ENCODE measurements around the gene SLC9A8. TPM values are rescaled to one million over a fixed set of nuclear protein-coding genes. Genes with fewer than 3 reads are reported as not detected.

The SLC9A8 gene
- polyA plus RNA-seq, 4 donors = 3.5 to 11.8 (median 6.1) TPM

DNA sequence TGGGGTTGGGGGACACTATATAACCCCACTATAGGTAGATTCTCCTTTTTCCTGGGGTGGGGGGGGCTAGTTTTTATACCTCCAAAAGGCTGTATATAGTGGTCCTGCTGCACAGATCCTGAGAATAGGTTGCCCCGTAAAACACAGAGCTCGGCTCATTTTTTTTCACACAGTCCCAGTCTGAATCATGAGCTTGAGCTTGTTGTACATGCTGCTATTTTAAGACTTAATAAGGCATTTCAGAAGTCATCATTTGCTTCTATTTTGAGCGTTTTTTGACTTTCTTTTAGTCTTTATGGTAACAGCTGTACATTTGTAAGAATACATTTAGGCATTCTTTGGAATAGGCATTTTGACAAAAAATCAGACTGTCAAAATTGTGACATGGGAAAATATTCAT is 30.5 kb downstream of the SLC9A8 start:
- H3K27me3 ChIP-seq (ENCODE audit: control insufficient read depth in 3 of 3, insufficient read depth in 3 of 3, low read length in 3 of 3) = no peaks in the 10 kb centered on the region
- DNase-seq (no peak), FAIRE-seq (no peak)
- H3K9me3 ChIP-seq (ENCODE audit: control insufficient read depth in 2 of 2, insufficient read depth in 1 of 2, low read depth in 1 of 2, low read length in 1 of 2) = peaks cover 0 to 8% of the 10 kb centered on the region in 2 donors
- no peak overlapping the region for H3K4me3 ChIP-seq (ENCODE audit: low read depth in 1 of 3, low read length in 3 of 3)
- H3K27ac ChIP-seq (ENCODE audit: low read depth in 1 of 3, low read length in 2 of 3) = peak overlapping the region in 1 of 3 donors; percentile 76
- WGBS, 3 donors = 54 to 66% (median 64%) methylated on average over 3 of the region's 3 CpGs
- peaks cover 0 to 27% (median 0%) of the 10 kb centered on the region in 3 donors for H3K4me1 ChIP-seq (ENCODE audit: control insufficient read depth in 3 of 3, insufficient read depth in 2 of 3, low read depth in 1 of 3, low read length in 2 of 3)
- peaks cover 0 to 25% (median 5%) of the 10 kb centered on the region in 3 donors for H3K36me3 ChIP-seq (ENCODE audit: control insufficient read depth in 3 of 3, insufficient read depth in 2 of 3, low read depth in 1 of 3, low read length in 3 of 3)

DNA sequence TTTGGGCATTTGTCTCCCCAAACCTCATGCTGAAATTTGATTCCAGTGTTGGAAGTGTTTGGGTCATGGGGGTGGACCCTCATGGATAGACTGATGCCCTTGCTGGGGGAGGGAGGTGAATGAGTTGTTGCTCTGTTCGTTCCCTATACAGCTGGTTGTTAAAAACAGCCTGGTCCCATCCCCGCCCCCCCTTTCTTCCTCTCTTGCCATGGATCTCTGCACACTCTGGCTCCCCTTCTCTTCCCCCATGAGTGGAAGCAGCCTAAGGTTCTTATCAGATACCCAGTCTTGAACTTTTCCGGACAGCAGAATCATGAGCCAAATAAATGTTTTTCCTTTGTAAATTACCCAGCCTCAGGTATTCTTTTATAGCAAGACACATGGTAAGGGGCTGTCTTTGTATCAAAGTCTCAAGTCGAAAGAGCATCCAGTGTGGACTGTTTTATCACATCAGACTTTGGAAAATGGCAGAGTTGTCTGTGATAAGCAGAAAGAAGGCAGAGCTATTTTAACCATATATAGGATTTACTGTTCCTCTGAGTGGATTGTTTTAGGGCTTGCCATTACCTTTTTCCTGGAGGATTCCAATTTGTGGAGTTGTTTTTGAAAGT is 31.2 kb downstream of the SLC9A8 start:
- H3K4me3 ChIP-seq (ENCODE audit: low read depth in 1 of 3, low read length in 3 of 3) = no peak overlapping the region
- H3K9me3 ChIP-seq (ENCODE audit: control insufficient read depth in 2 of 2, insufficient read depth in 1 of 2, low read depth in 1 of 2, low read length in 1 of 2) = peaks cover 0 to 8% of the 10 kb centered on the region in 2 donors
- no peaks in the 10 kb centered on the region for H3K27me3 ChIP-seq (ENCODE audit: control insufficient read depth in 3 of 3, insufficient read depth in 3 of 3, low read length in 3 of 3)
- peaks cover 3 to 30% (median 5%) of the 10 kb centered on the region in 3 donors for H3K36me3 ChIP-seq (ENCODE audit: control insufficient read depth in 3 of 3, insufficient read depth in 2 of 3, low read depth in 1 of 3, low read length in 3 of 3)
- peaks cover 0 to 27% (median 0%) of the 10 kb centered on the region in 3 donors for H3K4me1 ChIP-seq (ENCODE audit: control insufficient read depth in 3 of 3, insufficient read depth in 2 of 3, low read depth in 1 of 3, low read length in 2 of 3)
- FAIRE-seq = no peak
- 41 to 56% (median 50%) methylated on average over 4 of the region's 4 CpGs for WGBS, 3 donors
- H3K27ac ChIP-seq (ENCODE audit: low read depth in 1 of 3, low read length in 2 of 3) = peak overlapping the region in 1 of 3 donors; percentile 76
- DNase-seq = peak; percentile 79

DNA sequence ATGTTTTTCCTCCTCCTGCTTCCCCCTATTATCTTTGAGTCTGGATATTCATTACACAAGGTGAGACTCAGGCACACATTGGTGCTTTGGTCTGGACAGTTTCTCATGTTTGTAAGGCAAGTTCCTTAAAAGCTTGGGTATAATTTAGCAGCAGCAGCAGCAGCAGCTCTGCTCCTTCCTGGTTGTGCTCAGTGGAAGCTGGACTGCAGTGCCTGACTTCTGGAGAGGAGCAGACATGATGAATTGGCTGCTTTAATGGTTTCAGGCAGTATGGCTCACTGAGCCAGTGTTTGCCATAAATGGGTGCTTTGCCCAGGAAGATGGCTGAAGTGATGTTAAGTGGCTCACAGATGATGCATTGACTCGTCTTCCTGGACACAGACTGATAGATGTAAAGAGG is 32.4 kb downstream of the SLC9A8 start:
- Histone ChIP-seq H3K9me3 (ENCODE audit: control insufficient read depth in 2 of 2, insufficient read depth in 1 of 2, low read depth in 1 of 2, low read length in 1 of 2) (peaks cover 0 to 8% of the 10 kb centered on the region in 2 donors), H3K4me1 (ENCODE audit: control insufficient read depth in 3 of 3, insufficient read depth in 2 of 3, low read depth in 1 of 3, low read length in 2 of 3) (peaks cover 0 to 27% (median 0%) of the 10 kb centered on the region in 3 donors), H3K27me3 (ENCODE audit: control insufficient read depth in 3 of 3, insufficient read depth in 3 of 3, low read length in 3 of 3) (no peaks in the 10 kb centered on the region), H3K4me3 (ENCODE audit: low read depth in 1 of 3, low read length in 3 of 3) (no peak overlapping the region), H3K27ac (ENCODE audit: low read depth in 1 of 3, low read length in 2 of 3) (peak overlapping the region in 1 of 3 donors; percentile 76), H3K36me3 (ENCODE audit: control insufficient read depth in 3 of 3, insufficient read depth in 2 of 3, low read depth in 1 of 3, low read length in 3 of 3) (peaks cover 4 to 38% (median 8%) of the 10 kb centered on the region in 3 donors)
- WGBS, 3 donors = 73 to 89% (median 85%) methylated on average over 1 of the region's 1 CpG
- DNase-seq (peak in 1 of 2 donors; percentile 19), FAIRE-seq (no peak)

DNA sequence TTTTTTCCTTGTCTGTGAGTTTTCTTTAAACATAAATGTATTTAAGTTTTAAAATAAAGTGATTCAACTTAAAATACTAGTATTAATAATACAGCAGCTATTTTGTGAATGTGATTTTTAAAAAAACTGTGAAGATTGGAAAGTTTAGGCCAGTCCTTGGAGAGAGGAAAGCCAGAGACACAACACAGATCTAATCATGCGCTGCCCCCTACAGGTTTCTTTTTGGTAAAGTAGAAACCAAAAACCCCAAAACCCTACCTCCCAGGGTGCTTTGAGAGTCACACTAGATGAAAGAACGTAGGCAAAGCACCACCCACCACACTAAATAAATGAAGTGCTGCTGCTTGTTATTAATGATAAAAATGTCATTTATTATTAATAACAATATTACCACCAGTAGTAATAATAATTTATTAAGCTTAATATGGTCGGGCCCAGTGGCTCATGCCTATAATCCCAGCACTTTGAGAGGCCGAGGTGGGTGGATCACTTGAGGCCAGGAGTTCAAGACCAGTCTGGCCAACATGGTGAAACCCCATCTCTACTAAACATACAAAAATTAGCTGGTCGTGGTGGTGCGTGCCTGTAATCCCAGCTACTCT is 33.7 kb downstream of the SLC9A8 start:
- peaks cover 7 to 34% (median 8%) of the 10 kb centered on the region in 3 donors for H3K36me3 ChIP-seq (ENCODE audit: control insufficient read depth in 3 of 3, insufficient read depth in 2 of 3, low read depth in 1 of 3, low read length in 3 of 3)
- no peak overlapping the region for H3K27ac ChIP-seq (ENCODE audit: low read depth in 1 of 3, low read length in 2 of 3)
- H3K4me3 ChIP-seq (ENCODE audit: low read depth in 1 of 3, low read length in 3 of 3) = no peak overlapping the region
- no peaks in the 10 kb centered on the region for H3K27me3 ChIP-seq (ENCODE audit: control insufficient read depth in 3 of 3, insufficient read depth in 3 of 3, low read length in 3 of 3)
- 66 to 72% (median 67%) methylated on average over 6 of the region's 6 CpGs for WGBS, 3 donors
- peaks cover 0 to 27% (median 0%) of the 10 kb centered on the region in 3 donors for H3K4me1 ChIP-seq (ENCODE audit: control insufficient read depth in 3 of 3, insufficient read depth in 2 of 3, low read depth in 1 of 3, low read length in 2 of 3)
- FAIRE-seq (no peak), DNase-seq (peak; percentile 65 to 75)
- H3K9me3 ChIP-seq (ENCODE audit: control insufficient read depth in 2 of 2, insufficient read depth in 1 of 2, low read depth in 1 of 2, low read length in 1 of 2) = peaks cover 0 to 8% of the 10 kb centered on the region in 2 donors

DNA sequence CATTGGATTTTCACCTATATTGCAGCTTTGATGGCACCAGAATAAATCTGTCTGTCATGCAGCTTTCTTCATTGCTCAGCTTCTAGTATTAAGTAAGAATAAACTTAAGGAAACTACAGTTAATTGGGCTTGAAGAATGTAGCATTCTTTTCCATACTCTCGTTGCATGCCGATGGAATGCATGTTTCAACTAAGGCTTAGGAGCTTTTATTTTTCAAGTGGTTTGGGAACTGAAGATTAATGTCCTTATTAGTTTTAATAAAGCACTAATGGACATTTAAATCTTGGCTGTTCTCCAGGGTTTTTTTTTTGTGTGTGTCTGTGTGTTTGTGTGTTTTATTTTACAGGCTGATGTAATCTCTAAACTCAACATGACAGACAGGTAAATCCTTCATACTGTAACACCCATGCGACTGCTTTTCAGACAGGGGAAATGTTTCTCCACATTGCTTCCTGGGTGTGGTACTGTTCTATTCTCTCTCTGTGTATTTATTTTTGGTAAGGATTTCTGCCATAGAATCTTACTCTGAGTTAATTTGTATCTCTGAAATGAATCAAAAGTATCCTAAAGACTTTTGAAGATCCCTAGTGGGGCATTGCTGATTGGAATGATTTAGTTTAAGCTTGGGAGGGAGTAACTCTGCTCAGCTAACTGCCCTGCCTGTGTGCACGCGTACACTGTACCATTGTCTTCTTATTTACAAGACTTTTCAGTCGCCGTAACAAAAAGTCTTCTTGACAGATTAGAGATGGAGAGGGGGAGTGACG is 38.0 kb downstream of the SLC9A8 start:
- 69 to 89% (median 80%) methylated on average over 8 of the region's 8 CpGs for WGBS, 3 donors
- H3K27me3 ChIP-seq (ENCODE audit: control insufficient read depth in 3 of 3, insufficient read depth in 3 of 3, low read length in 3 of 3) = no peaks in the 10 kb centered on the region
- no peak overlapping the region for H3K27ac ChIP-seq (ENCODE audit: low read depth in 1 of 3, low read length in 2 of 3)
- H3K4me1 ChIP-seq (ENCODE audit: control insufficient read depth in 3 of 3, insufficient read depth in 2 of 3, low read depth in 1 of 3, low read length in 2 of 3) = peaks cover 0 to 8% (median 0%) of the 10 kb centered on the region in 3 donors
- H3K9me3 ChIP-seq (ENCODE audit: control insufficient read depth in 2 of 2, insufficient read depth in 1 of 2, low read depth in 1 of 2, low read length in 1 of 2) = no peaks in the 10 kb centered on the region
- DNase-seq (no peak), FAIRE-seq (no peak)
- H3K36me3 ChIP-seq (ENCODE audit: control insufficient read depth in 3 of 3, insufficient read depth in 2 of 3, low read depth in 1 of 3, low read length in 3 of 3) = peaks cover 6 to 49% (median 9%) of the 10 kb centered on the region in 3 donors
- no peak overlapping the region for H3K4me3 ChIP-seq (ENCODE audit: low read depth in 1 of 3, low read length in 3 of 3)

DNA sequence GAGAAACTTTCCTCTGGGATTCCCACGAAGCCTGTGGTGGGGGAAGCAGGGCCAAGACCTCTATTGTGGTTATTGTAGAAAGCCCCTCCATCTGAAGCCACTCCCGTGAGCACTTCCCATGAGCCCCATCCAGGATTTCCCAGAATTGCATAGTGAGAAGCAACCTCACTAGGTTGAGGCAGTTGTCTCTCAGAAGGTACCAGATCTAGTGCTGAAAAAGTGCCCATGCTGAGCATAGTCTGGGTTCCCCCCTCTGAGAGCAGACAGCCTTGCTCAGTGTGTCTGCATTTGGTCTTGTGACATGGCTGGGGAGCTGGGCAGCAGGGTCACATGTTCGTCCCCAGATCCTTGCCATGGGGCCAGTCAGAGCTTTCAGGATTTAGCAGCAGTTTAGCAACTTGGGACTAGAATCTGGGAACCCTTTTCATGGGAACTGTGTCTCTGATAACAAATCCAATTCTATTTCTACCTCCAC is 38.6 kb downstream of the SLC9A8 start:
- no peak overlapping the region for H3K27ac ChIP-seq (ENCODE audit: low read depth in 1 of 3, low read length in 2 of 3)
- H3K9me3 ChIP-seq (ENCODE audit: control insufficient read depth in 2 of 2, insufficient read depth in 1 of 2, low read depth in 1 of 2, low read length in 1 of 2) = no peaks in the 10 kb centered on the region
- H3K36me3 ChIP-seq (ENCODE audit: control insufficient read depth in 3 of 3, insufficient read depth in 2 of 3, low read depth in 1 of 3, low read length in 3 of 3) = peaks cover 6 to 50% (median 9%) of the 10 kb centered on the region in 3 donors
- no peaks in the 10 kb centered on the region for H3K27me3 ChIP-seq (ENCODE audit: control insufficient read depth in 3 of 3, insufficient read depth in 3 of 3, low read length in 3 of 3)
- 68 to 96% (median 83%) methylated on average over 3 of the region's 3 CpGs for WGBS, 3 donors
- DNase-seq (no peak), FAIRE-seq (no peak)
- H3K4me1 ChIP-seq (ENCODE audit: control insufficient read depth in 3 of 3, insufficient read depth in 2 of 3, low read depth in 1 of 3, low read length in 2 of 3) = peaks cover 0 to 2% (median 0%) of the 10 kb centered on the region in 3 donors
- H3K4me3 ChIP-seq (ENCODE audit: low read depth in 1 of 3, low read length in 3 of 3) = no peak overlapping the region

DNA sequence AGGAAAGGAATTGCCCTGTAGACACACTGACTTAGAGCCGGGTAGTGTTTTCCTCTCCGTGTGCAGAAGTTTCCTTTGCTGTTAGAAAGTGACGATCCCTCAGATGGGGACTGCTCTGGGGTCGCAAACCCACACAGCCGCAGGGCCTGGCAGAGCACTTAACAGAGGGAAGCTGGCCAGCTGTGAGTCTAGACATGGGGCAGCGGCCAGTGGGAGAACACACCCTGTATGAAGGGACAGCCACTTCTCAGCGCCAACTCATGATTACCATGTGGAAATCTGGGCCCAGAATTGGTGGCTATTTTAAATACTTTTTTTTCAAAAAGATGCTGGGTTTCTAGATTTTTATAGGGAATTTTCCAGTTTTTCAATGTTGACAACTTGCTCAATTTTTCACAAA is 39.4 kb downstream of the SLC9A8 start:
- Histone ChIP-seq H3K36me3 (ENCODE audit: control insufficient read depth in 3 of 3, insufficient read depth in 2 of 3, low read depth in 1 of 3, low read length in 3 of 3) (peaks cover 6 to 56% (median 9%) of the 10 kb centered on the region in 3 donors), H3K9me3 (ENCODE audit: control insufficient read depth in 2 of 2, insufficient read depth in 1 of 2, low read depth in 1 of 2, low read length in 1 of 2) (no peaks in the 10 kb centered on the region), H3K4me1 (ENCODE audit: control insufficient read depth in 3 of 3, insufficient read depth in 2 of 3, low read depth in 1 of 3, low read length in 2 of 3) (no peaks in the 10 kb centered on the region), H3K27me3 (ENCODE audit: control insufficient read depth in 3 of 3, insufficient read depth in 3 of 3, low read length in 3 of 3) (no peaks in the 10 kb centered on the region), H3K4me3 (ENCODE audit: low read depth in 1 of 3, low read length in 3 of 3) (no peak overlapping the region), H3K27ac (ENCODE audit: low read depth in 1 of 3, low read length in 2 of 3) (no peak overlapping the region)
- FAIRE-seq (no peak), DNase-seq (no peak)
- WGBS, 3 donors = 71 to 96% (median 92%) methylated on average over 7 of the region's 7 CpGs

DNA sequence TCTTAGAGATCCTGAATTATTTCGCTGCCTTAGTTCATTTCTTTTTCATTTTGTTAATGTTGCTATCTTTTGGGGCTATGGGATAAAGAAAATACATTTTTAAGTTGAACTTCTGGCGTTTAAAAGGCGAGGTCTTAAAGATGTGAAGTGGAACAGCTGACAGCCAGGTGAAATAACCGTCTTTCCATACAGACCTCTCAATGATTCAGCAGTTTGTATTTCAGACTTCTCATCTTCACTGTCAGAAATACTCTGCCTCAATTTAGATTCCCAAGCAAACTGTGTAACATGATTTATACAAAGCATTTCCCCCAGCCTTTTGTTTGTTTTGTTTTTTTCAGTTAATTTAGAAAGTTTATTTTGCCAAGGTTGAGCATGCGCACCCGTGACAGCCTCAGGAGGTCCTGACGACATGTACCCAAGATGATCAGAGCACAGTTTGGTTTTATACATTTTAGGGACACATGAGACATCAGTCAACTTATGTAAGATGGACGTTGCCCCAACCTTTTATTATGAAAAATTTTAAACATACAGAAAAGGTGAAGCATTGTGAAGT is 40.0 kb downstream of the SLC9A8 start:
- Histone ChIP-seq H3K4me3 (ENCODE audit: low read depth in 1 of 3, low read length in 3 of 3) (no peak overlapping the region), H3K4me1 (ENCODE audit: control insufficient read depth in 3 of 3, insufficient read depth in 2 of 3, low read depth in 1 of 3, low read length in 2 of 3) (no peaks in the 10 kb centered on the region), H3K9me3 (ENCODE audit: control insufficient read depth in 2 of 2, insufficient read depth in 1 of 2, low read depth in 1 of 2, low read length in 1 of 2) (no peaks in the 10 kb centered on the region), H3K36me3 (ENCODE audit: control insufficient read depth in 3 of 3, insufficient read depth in 2 of 3, low read depth in 1 of 3, low read length in 3 of 3) (peaks cover 6 to 59% (median 9%) of the 10 kb centered on the region in 3 donors), H3K27me3 (ENCODE audit: control insufficient read depth in 3 of 3, insufficient read depth in 3 of 3, low read length in 3 of 3) (no peaks in the 10 kb centered on the region), H3K27ac (ENCODE audit: low read depth in 1 of 3, low read length in 2 of 3) (no peak overlapping the region)
- FAIRE-seq = no peak
- WGBS, 3 donors = 89 to 94% (median 93%) methylated on average over 8 of the region's 8 CpGs
- DNase-seq = no peak
